Measurements from ENCODE around the gene LMO4. TPM values are rescaled to one million over a fixed set of nuclear protein-coding genes. Genes with fewer than 3 reads are reported as not detected.

LMO4 gene
- polyA plus RNA-seq, 2 of the 4 experiments (the other 2 are of a cell fraction) = 54.7 to 68.9 TPM

DNA sequence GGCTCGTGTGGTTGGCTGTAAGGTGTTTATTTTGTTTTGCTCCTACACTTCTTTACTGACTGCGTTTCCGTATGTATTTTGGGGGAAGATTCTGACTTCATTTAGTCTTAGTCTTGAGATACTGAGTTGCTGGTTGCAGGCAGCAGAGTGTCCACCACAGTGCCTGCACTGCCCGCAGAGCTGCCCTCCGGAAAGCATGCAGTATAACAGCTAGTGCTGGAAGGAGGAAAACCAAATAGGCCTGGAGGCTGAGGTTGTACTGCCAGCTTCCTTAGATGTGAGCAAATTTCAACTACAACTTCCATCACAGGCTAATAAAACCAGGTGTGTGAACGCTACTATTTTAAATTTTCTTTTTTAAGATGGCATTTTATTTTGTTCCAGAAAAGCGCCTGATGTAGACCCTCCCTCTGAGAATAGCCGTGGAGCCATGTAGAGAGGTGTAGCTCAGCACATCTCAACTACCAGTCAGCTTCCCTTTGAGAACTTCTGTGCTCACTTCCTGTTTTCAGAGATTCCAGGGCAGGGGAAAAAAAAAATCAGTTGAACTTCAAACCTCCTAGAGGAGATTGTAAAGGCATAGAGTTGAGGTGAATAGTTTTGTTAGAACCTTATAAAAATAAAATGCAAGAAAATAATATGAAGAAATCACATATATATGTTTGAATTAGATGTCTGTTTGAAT lies 17.6 kb downstream of the LMO4 start:
- no peak for TF ChIP-seq EHMT2 (IDR thresholded peaks at IDR 0.05; ENCODE audit: low read depth)
- no peak for TF ChIP-seq ZNF302 (CRISPR knock-in tag; IDR thresholded peaks at IDR 0.05)
- TF ChIP-seq RARB (CRISPR knock-in tag; IDR thresholded peaks at IDR 0.05) = no peak
- no peak for TF ChIP-seq CBX8 (IDR thresholded peaks at IDR 0.05)
- TF ChIP-seq, protein P1, sequence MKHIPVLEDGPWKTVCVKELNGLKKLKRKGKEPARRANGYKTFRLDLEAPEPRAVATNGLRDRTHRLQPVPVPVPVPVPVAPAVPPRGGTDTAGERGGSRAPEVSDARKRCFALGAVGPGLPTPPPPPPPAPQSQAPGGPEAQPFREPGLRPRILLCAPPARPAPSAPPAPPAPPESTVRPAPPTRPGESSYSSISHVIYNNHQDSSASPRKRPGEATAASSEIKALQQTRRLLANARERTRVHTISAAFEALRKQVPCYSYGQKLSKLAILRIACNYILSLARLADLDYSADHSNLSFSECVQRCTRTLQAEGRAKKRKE (CRISPR knock-in tag; IDR thresholded peaks at IDR 0.05; ENCODE audit: low read depth) = no peak
- TF ChIP-seq NFE2L2 (conservative IDR thresholded peaks at IDR 0.05; ENCODE audit: low read length) = no peak
- TF ChIP-seq MAX (IDR thresholded peaks at IDR 0.05) = no peak
- TF ChIP-seq FOSL2 (IDR thresholded peaks at IDR 0.05) = no peak
- TF ChIP-seq FOSL2 (CRISPR knock-in tag; IDR thresholded peaks at IDR 0.05) = no peak
- no peak for TF ChIP-seq HOXB5 (CRISPR knock-in tag; IDR thresholded peaks at IDR 0.05)
- Histone ChIP-seq H3K4me2 (no peak overlapping the region), H3K9me3 (no peaks in the 10 kb centered on the region), H3K4me1 (no peaks in the 10 kb centered on the region), H3K27ac (no peak overlapping the region), H3K4me3 (no peak overlapping the region)
- 88% methylated on average over 8 of the region's 8 CpGs for WGBS (ENCODE audit: missing lambda C conversion rate)
- ATAC-seq = no peak
- POLR2A ChIA-PET = no interaction called here
- CTCF ChIA-PET = interaction anchor here (0.8 kb wide), 1 partner anchor 20 kb away, joined by 3 read pairs; no protein-coding TSS in a partner anchor
- no peak for DNase-seq (ENCODE audit: low read depth in 1 of 2, low spot score in 1 of 2)
- FAIRE-seq = no peak

- no peaks in the 10 kb centered on the region for H3K4me1 ChIP-seq
- no peak overlapping the region for H3K4me3 ChIP-seq
- 95% methylated on average over 7 of the region's 7 CpGs for WGBS (ENCODE audit: missing lambda C conversion rate)
- FAIRE-seq (no peak), DNase-seq (ENCODE audit: low read depth in 1 of 2, low spot score in 1 of 2) (no peak), ATAC-seq (no peak)
- no peak overlapping the region for H3K4me2 ChIP-seq
- ChIA-PET POLR2A (no interaction called here), CTCF (interaction anchor here (0.8 kb wide), 1 partner anchor 38 kb away, joined by 3 read pairs; no protein-coding TSS in a partner anchor)
- H3K27ac ChIP-seq = no peak overlapping the region
- H3K9me3 ChIP-seq = no peaks in the 10 kb centered on the region
- no peak for TF ChIP-seq FOSL2 (IDR thresholded peaks at IDR 0.05)
- no peak for TF ChIP-seq FOSL2 (CRISPR knock-in tag; IDR thresholded peaks at IDR 0.05)
Observed at GRCh38 chr1:87348341-87349019, 19.8 kb downstream of the LMO4 start.

DNA sequence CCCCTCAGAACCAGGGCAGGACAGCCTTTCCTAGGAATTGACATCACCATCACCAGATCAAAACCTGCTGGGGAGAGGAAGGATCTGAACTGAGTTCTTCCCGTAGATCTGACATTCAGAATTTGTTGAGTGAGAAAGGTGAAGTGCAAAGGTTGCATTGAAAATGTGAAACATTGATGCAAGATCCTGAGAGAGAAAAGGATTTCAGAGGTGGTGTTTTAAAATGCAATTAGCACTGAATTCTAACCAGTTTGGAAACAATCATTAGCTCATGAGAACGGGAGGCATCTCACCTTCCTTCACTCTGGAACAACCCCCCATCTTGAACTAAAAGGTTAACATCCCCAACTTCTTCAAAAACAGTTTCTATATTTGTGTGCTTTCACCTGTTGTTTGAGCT lies 20.4 kb downstream of the LMO4 start:
- Histone ChIP-seq H3K4me1 (no peaks in the 10 kb centered on the region), H3K9me3 (no peaks in the 10 kb centered on the region), H3K4me3 (no peak overlapping the region), H3K27ac (no peak overlapping the region), H3K4me2 (no peak overlapping the region)
- 86% methylated on average over 2 of the region's 2 CpGs for WGBS (ENCODE audit: missing lambda C conversion rate)
- no peak for ATAC-seq
- TF ChIP-seq FOXS1 (CRISPR knock-in tag; IDR thresholded peaks at IDR 0.05) (no peak), CHD2 (IDR thresholded peaks at IDR 0.05; ENCODE audit: low read length, partially characterized antibody) (no peak), RARB (CRISPR knock-in tag; IDR thresholded peaks at IDR 0.05) (no peak)
- DNase-seq (ENCODE audit: low read depth in 1 of 2, low spot score in 1 of 2) = no peak
- ChIA-PET POLR2A (no interaction called here), CTCF (no interaction called here)
- no peak for FAIRE-seq

- Histone ChIP-seq H3K9me3 (no peaks in the 10 kb centered on the region), H3K27ac (no peak overlapping the region), H3K4me2 (no peak overlapping the region), H3K4me3 (no peak overlapping the region), H3K4me1 (no peaks in the 10 kb centered on the region)
- TF ChIP-seq ZC3H11A (IDR thresholded peaks at IDR 0.05) (no peak), FOSB (CRISPR knock-in tag; IDR thresholded peaks at IDR 0.05) (no peak), CTCF (IDR thresholded peaks at IDR 0.05) (no peak), BHLHE40 (IDR thresholded peaks at IDR 0.05; ENCODE audit: low read depth, low read length) (no peak), POLR2A (IDR thresholded peaks at IDR 0.05; ENCODE audit: low read length) (no peak), SREBF2 (IDR thresholded peaks at IDR 0.05) (no peak), HOXB5 (CRISPR knock-in tag; IDR thresholded peaks at IDR 0.05) (no peak), BCL3 (IDR thresholded peaks at IDR 0.05) (no peak), HEYL (CRISPR knock-in tag; IDR thresholded peaks at IDR 0.05) (no peak), EHMT2 (IDR thresholded peaks at IDR 0.05; ENCODE audit: low read depth) (no peak), MAFK (IDR thresholded peaks at IDR 0.05; ENCODE audit: partially characterized antibody) (no peak)
- TF ChIP-seq, protein P2, sequence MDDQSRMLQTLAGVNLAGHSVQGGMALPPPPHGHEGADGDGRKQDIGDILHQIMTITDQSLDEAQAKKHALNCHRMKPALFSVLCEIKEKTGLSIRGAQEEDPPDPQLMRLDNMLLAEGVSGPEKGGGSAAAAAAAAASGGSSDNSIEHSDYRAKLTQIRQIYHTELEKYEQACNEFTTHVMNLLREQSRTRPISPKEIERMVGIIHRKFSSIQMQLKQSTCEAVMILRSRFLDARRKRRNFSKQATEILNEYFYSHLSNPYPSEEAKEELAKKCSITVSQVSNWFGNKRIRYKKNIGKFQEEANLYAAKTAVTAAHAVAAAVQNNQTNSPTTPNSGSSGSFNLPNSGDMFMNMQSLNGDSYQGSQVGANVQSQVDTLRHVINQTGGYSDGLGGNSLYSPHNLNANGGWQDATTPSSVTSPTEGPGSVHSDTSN (IDR thresholded peaks at IDR 0.05) = no peak
- ChIA-PET POLR2A (no interaction called here), CTCF (no interaction called here)
- DNase-seq (ENCODE audit: low read depth in 1 of 2, low spot score in 1 of 2) = no peak
- no peak for FAIRE-seq
- no peak for ATAC-seq
- WGBS (ENCODE audit: missing lambda C conversion rate) = 73% methylated on average over 3 of the region's 3 CpGs
Observed at GRCh38 chr1:87355894-87356293, 27.2 kb downstream of the LMO4 start.

Measured in A549 (cell line).